Tibial artery (tissue), 4 donors: ENCODE data around the gene SCN7A.
A peak's percentile ranks its signal among the peaks of the same experiment; 100 is the strongest.

Experiments used
- DNase-seq, 2 donors: peaks; one replicate each; pipeline ENCODE4 v3.0.0-alpha.2; 2019
- H3K27ac ChIP-seq, 2 donors: fragments of 200-600 bp; sonication (generic) in 1 of 2; 1 replicate in 1 of 2; 2 replicates in 1 of 2; pipeline ENCODE4 v1.5.1; 2018 to 2019; ENCODE audit warnings: mild to moderate bottlenecking in 1 of 2
- H3K27me3 ChIP-seq, 2 donors: fragments of 200-600 bp; sonication (generic) in 1 of 2; one replicate each; pipeline versions ENCODE4 v1.5.1 to v1.6.0; 2016 to 2019
- H3K36me3 ChIP-seq, 3 donors: fragments of 200-600 bp; sonication (generic) in 2 of 3; one replicate each; pipeline ENCODE4 v1.5.1; 2016 to 2019; ENCODE audit warnings: mild to moderate bottlenecking in 2 of 3
- H3K4me1 ChIP-seq, 4 donors: fragments of 200-600 bp; sonication (generic) in 2 of 4; 1 replicate in 3 of 4; 2 replicates in 1 of 4; pipeline ENCODE4 v1.5.1; 2016 to 2019
- H3K4me3 ChIP-seq, 2 donors: fragments of 200-600 bp; sonication (generic) in 1 of 2; 1 replicate in 1 of 2; 2 replicates in 1 of 2; pipeline ENCODE4 v1.5.1; 2018 to 2019; ENCODE audit warnings: mild to moderate bottlenecking in 2 of 2
- H3K9me3 ChIP-seq, 3 donors: fragments of 200-600 bp; sonication (generic) in 1 of 3; one replicate each; pipeline ENCODE4 v1.5.1; 2016 to 2019
- intact Hi-C: fragments of 100-400 bp; cut with DNase I; formaldehyde crosslinking; loops from one replicate; pipeline ENCODE4 v1.15.0; 2023; ENCODE audit warnings: low total_unique reads
- TF ChIP-seq, protein P1 (sequence below), 2 experiments: fragments of 200-600 bp in 1 of 2; fragments of 450-650 bp in 1 of 2; IDR thresholded peaks; one replicate each; pipeline ENCODE4 v1.5.1; 2017 to 2019; ENCODE audit warnings: antibody characterized with exemption in 2 of 2, mild to moderate bottlenecking in 1 of 2, moderate library complexity in 1 of 2

The SCN7A gene

DNA sequence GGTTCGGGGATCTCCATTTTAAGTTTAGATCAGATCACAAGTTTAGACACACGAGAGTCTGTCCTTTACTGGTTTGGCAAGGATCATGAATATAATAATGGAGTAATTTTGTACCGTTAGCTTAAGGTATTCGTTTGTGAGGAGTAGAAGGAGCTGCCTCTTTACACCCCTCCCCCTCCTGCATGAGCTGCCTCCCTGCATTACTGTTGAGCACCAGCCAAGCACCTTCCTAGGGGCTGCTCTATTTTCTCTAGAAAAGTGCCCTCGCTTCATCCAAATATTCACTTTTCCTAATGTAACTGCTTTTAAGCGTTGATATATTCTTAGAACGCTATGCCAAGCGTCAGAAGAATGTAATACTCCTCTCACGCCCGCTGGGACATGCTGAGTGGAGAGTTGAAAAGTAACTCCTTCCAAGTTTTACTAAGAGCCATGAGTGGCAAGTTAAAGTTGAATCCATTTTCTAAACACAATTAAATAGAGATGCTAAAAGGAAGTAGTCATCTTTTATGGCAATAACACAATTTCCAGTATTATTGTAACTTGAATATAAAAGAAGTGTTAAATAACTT is 25.4 kb upstream of the SCN7A start:
- no peaks in the 10 kb centered on the region for H3K27me3 ChIP-seq
- H3K4me1 ChIP-seq = peaks cover 0 to 15% (median 0%) of the 10 kb centered on the region in 4 donors
- no peaks in the 10 kb centered on the region for H3K9me3 ChIP-seq
- TF ChIP-seq, protein P1, sequence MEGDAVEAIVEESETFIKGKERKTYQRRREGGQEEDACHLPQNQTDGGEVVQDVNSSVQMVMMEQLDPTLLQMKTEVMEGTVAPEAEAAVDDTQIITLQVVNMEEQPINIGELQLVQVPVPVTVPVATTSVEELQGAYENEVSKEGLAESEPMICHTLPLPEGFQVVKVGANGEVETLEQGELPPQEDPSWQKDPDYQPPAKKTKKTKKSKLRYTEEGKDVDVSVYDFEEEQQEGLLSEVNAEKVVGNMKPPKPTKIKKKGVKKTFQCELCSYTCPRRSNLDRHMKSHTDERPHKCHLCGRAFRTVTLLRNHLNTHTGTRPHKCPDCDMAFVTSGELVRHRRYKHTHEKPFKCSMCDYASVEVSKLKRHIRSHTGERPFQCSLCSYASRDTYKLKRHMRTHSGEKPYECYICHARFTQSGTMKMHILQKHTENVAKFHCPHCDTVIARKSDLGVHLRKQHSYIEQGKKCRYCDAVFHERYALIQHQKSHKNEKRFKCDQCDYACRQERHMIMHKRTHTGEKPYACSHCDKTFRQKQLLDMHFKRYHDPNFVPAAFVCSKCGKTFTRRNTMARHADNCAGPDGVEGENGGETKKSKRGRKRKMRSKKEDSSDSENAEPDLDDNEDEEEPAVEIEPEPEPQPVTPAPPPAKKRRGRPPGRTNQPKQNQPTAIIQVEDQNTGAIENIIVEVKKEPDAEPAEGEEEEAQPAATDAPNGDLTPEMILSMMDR (IDR thresholded peaks at IDR 0.05) = no peak
- no peaks in the 10 kb centered on the region for H3K36me3 ChIP-seq
- DNase-seq = no peak
- intact Hi-C loops = no loop called here
- H3K27ac ChIP-seq = no peak overlapping the region
- peak overlapping the region in 1 of 2 donors; percentile 10 for H3K4me3 ChIP-seq

DNA sequence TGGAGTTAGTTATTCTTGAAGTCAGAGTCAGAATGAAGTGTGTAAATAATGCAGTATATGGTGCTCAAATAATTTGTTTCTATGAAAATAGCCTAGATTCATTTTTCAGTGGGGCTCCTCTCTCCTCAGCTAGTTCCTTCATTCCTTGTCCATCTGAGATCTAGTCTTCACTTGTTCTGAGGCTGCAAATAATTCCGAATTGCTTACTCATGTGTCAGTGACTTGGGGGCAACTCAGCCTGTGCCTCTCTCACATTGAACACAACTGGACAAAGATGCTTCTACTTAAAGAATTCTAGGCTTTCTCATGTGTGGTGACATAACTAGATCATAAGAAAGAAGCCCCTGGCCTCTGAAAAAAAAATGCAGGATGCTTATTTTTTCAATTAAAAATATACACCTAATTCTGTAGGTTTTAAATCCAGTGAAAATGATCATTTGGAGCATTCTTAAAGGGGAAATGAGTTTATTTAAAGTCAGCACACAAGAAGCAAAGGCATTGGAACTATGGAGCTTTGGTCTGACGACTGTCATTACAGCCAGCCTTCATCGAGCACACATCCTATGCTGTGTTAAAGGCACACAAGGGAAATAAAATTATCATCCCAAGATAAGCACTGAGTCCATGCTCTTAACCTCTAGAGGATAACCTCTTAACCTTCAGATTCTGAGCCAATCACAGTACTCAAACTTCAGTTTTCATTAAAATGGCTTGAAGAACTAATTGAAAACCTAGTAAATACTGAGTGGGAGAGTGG is 24.8 kb upstream of the SCN7A start:
- TF ChIP-seq, protein P1 (IDR thresholded peaks at IDR 0.05) = no peak
- Histone ChIP-seq H3K9me3 (no peaks in the 10 kb centered on the region), H3K27me3 (no peaks in the 10 kb centered on the region), H3K4me3 (peak overlapping the region in 1 of 2 donors; percentile 10), H3K4me1 (peaks cover 0 to 15% (median 0%) of the 10 kb centered on the region in 4 donors), H3K27ac (no peak overlapping the region), H3K36me3 (no peaks in the 10 kb centered on the region)
- intact Hi-C loops = no loop called here
- DNase-seq = no peak

DNA sequence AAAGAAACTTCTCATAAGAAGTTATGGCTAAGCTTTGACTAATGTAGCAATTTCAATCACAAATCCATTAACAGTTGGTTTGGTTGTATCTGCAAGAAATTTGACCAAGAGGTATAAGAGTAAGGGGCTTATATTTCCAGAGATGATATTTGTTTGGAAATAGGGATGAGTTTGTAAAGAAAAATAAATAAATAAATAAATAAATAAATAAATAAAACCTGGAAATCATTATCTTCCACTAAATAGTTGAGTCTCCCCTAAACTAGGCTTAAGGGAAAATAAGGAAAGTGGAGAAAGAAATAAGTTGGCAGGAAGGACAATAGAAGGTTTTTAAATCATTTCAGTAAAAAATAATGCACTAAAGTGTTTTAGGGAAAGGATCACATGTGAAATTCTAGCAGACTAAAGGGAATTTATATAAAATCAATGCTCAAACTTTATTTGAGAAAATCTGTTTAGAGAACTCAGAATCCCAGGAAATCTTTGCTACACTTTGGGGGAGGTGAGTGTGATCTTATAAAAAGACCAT is 23.5 kb upstream of the SCN7A start:
- intact Hi-C loops = no loop called here
- Histone ChIP-seq H3K27me3 (no peaks in the 10 kb centered on the region), H3K4me3 (no peak overlapping the region), H3K4me1 (peaks cover 0 to 15% (median 0%) of the 10 kb centered on the region in 4 donors), H3K9me3 (no peaks in the 10 kb centered on the region), H3K36me3 (no peaks in the 10 kb centered on the region), H3K27ac (no peak overlapping the region)
- TF ChIP-seq, protein P1 (IDR thresholded peaks at IDR 0.05) = no peak
- no peak for DNase-seq

DNA sequence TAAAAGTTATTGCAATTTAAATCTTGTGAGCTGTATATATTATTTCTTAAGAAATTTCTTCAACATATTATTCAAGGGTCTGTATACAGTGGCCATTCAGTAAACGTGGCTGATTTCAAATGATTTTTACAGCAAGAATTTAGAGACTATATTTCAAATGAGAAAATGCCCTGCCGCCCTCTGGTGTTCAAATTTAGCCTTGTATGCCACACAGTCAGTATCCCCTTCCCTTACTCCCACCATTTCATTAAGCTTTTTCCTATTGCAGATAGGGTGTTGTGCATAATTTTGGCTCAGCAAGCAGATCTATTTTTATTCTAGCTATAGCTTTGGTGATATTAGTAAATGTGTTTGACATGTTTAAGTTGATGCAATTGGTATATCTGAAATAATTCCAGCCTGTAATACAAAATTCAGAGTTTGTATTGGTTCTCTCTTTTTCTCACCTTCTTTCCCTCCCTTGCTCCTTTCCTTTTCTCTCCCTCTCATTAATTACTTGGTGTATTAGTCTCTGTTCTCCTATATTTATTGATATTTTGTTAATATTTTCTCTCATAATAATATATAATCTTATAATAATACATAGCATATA is 22.8 kb upstream of the SCN7A start:
- Histone ChIP-seq H3K27me3 (peaks cover 0 to 2% of the 10 kb centered on the region in 2 donors), H3K4me3 (no peak overlapping the region), H3K9me3 (no peaks in the 10 kb centered on the region), H3K4me1 (peaks cover 0 to 15% (median 0%) of the 10 kb centered on the region in 4 donors), H3K27ac (no peak overlapping the region), H3K36me3 (no peaks in the 10 kb centered on the region)
- DNase-seq = no peak
- TF ChIP-seq, protein P1 (IDR thresholded peaks at IDR 0.05) = peak; percentile 18 to 39
- intact Hi-C loops = no loop called here

DNA sequence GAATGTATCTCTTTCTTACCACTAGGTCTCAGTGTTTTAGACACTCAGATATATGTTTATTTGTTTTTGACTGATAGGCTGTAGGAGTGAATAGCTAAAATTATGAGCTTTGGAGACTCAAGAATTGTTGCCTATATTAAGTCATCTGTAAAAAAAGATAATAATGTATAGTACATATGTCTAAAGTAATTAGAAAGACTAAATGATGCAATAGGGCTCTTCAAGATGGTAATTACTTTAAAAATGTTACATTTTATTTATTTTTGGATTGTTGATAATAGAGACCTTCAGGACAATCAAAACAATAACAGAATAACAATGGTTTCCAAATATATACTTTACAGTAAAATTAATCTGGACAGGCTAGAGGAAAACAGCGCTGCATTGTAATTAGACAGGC is 19.9 kb upstream of the SCN7A start:
- H3K27me3 ChIP-seq = peaks cover 0 to 4% of the 10 kb centered on the region in 2 donors
- no peak overlapping the region for H3K4me3 ChIP-seq
- peaks cover 0 to 1% (median 0%) of the 10 kb centered on the region in 4 donors for H3K4me1 ChIP-seq
- H3K36me3 ChIP-seq = no peaks in the 10 kb centered on the region
- TF ChIP-seq, protein P1 (IDR thresholded peaks at IDR 0.05) = no peak
- intact Hi-C loops = no loop called here
- DNase-seq = no peak
- no peak overlapping the region for H3K27ac ChIP-seq
- no peaks in the 10 kb centered on the region for H3K9me3 ChIP-seq
